ENCODE measurements around the gene PASK. TPM values are rescaled to one million over a fixed set of nuclear protein-coding genes. Genes with fewer than 3 reads are reported as not detected.

Gene PASK
- total RNA-seq, 1 donor from 2014 or later, result 64.2 TPM

- peaks cover 45% of the 10 kb centered on the region for H3K4me1 Mint-ChIP-seq
- no peak for DNase-seq (ENCODE audit: low read depth, low spot score)
- no peaks in the 10 kb centered on the region for H3K27me3 Mint-ChIP-seq (ENCODE audit: low read depth)
- no peak overlapping the region for H3K27ac Mint-ChIP-seq (ENCODE audit: unreplicated experiment)
- no peaks in the 10 kb centered on the region for H3K9me3 Mint-ChIP-seq
- H3K4me3 Mint-ChIP-seq, result peak overlapping the region; percentile 93
- TF ChIP-seq CTCF (conservative IDR thresholded peaks at IDR 0.05), result no peak
- no peaks in the 10 kb centered on the region for H3K36me3 Mint-ChIP-seq (ENCODE audit: low read depth)
Measured at GRCh38 chr2:241147336-241147735, 1.9 kb downstream of the PASK start.

- no peak for TF ChIP-seq CTCF (conservative IDR thresholded peaks at IDR 0.05)
- no peak for DNase-seq (ENCODE audit: low read depth, low spot score)
- no peaks in the 10 kb centered on the region for H3K27me3 Mint-ChIP-seq (ENCODE audit: low read depth)
- H3K4me1 Mint-ChIP-seq, result peaks cover 34% of the 10 kb centered on the region
- no peaks in the 10 kb centered on the region for H3K36me3 Mint-ChIP-seq (ENCODE audit: low read depth)
- no peaks in the 10 kb centered on the region for H3K9me3 Mint-ChIP-seq
- no peak overlapping the region for H3K27ac Mint-ChIP-seq (ENCODE audit: unreplicated experiment)
- peak overlapping the region; percentile 74 for H3K4me3 Mint-ChIP-seq
Measured at GRCh38 chr2:241146286-241146685, 3.0 kb downstream of the PASK start.

GRCh38 chr2:241142593-241142992 lies 6.7 kb downstream of the PASK start:
- no peak for DNase-seq (ENCODE audit: low read depth, low spot score)
- H3K9me3 Mint-ChIP-seq, result no peaks in the 10 kb centered on the region
- H3K27ac Mint-ChIP-seq (ENCODE audit: unreplicated experiment), result no peak overlapping the region
- peaks cover 5% of the 10 kb centered on the region for H3K4me1 Mint-ChIP-seq
- H3K27me3 Mint-ChIP-seq (ENCODE audit: low read depth), result no peaks in the 10 kb centered on the region
- H3K4me3 Mint-ChIP-seq, result no peak overlapping the region
- no peak for TF ChIP-seq CTCF (conservative IDR thresholded peaks at IDR 0.05)
- peaks cover 4% of the 10 kb centered on the region for H3K36me3 Mint-ChIP-seq (ENCODE audit: low read depth)

- no peak overlapping the region for H3K27ac Mint-ChIP-seq (ENCODE audit: unreplicated experiment)
- no peaks in the 10 kb centered on the region for H3K9me3 Mint-ChIP-seq
- H3K4me3 Mint-ChIP-seq, result no peak overlapping the region
- H3K4me1 Mint-ChIP-seq, result peaks cover 4% of the 10 kb centered on the region
- H3K36me3 Mint-ChIP-seq (ENCODE audit: low read depth), result peaks cover 4% of the 10 kb centered on the region
- H3K27me3 Mint-ChIP-seq (ENCODE audit: low read depth), result no peaks in the 10 kb centered on the region
- DNase-seq (ENCODE audit: low read depth, low spot score), result no peak
- no peak for TF ChIP-seq CTCF (conservative IDR thresholded peaks at IDR 0.05)
Measured at GRCh38 chr2:241142063-241142462, 7.2 kb downstream of the PASK start.

- H3K9me3 Mint-ChIP-seq, result no peaks in the 10 kb centered on the region
- H3K4me1 Mint-ChIP-seq, result no peaks in the 10 kb centered on the region
- no peak overlapping the region for H3K4me3 Mint-ChIP-seq
- H3K36me3 Mint-ChIP-seq (ENCODE audit: low read depth), result peaks cover 4% of the 10 kb centered on the region
- H3K27me3 Mint-ChIP-seq (ENCODE audit: low read depth), result no peaks in the 10 kb centered on the region
- TF ChIP-seq CTCF (conservative IDR thresholded peaks at IDR 0.05), result no peak
- H3K27ac Mint-ChIP-seq (ENCODE audit: unreplicated experiment), result no peak overlapping the region
- no peak for DNase-seq (ENCODE audit: low read depth, low spot score)
Measured at GRCh38 chr2:241141214-241141770, 8.0 kb downstream of the PASK start.
